Measurements from ENCODE around the gene PRM2. TPM values are rescaled to one million over a fixed set of nuclear protein-coding genes. Genes with fewer than 3 reads are reported as not detected.

PRM2 gene
- total RNA-seq, 1 donor from 2014 or later = not detected

DNA sequence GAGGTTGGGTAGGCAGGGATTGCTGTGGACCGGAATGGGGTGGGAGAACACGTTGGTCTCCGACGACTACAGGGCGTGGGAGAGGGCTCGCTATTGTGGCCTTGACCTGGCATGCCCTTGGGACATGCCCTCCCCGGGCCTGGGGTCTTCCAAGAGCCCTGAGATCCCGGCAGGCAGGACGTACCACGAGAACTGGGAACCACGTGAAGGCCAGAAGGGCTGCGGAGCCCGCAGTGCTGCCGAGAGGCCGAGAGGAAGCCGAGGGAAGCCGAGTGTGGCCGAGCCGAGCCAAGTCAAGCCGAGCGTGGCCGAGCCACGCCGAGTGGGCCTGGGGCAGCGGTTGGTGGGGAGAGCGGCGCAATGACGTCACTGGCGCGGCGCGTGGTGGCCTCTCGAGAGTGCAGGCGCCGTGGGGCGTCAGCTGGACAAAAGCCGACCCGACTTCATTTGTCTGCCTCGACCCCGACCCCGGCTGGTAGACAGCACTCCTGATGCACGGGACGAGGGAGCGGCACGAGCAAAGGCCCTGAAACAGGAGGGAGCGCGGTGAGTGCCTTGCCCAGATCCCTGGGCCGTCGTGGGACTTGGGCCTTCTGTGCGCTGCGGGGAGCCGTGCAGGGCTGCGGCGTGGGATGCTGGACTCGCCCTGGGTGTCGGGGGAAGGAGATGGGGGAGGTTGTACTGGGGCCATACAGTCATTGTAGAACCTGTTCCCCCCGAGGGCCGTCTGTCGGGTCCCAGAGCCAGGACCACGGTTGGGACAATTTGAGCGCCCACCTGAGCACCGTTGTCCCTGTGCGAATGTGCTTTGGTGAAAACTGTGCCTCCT, 26.8 kb downstream of the PRM2 start:
- no peak for DNase-seq (ENCODE audit: low read depth in 2 of 2)

- DNase-seq (ENCODE audit: low read depth in 2 of 2) = no peak
Measured at GRCh38 chr16:11248133-11248532, 28.1 kb downstream of the PRM2 start.

DNA sequence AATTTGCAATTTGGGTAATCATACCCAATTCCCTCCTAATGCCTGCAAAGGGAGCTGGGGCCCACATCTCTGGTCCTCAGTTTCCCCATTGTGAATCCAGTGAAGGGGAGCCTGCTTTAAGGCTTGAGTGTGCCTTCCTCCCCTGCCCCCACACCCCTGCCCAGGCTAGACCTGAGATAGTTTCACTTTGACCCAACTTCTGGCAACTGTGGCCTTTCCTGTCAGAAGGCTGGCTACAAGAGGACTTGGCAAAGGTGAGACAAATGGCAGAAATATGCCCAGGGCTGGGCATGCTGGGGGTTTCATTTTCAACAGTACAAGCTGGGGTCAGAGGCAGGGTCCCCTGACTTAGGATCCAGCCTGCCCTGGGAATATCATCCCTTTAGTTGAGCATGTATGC, 30.3 kb downstream of the PRM2 start:
- no peak for DNase-seq (ENCODE audit: low read depth in 2 of 2)

- DNase-seq (ENCODE audit: low read depth in 2 of 2) = no peak
Measured at GRCh38 chr16:11245222-11245737, 31.0 kb downstream of the PRM2 start.

DNA sequence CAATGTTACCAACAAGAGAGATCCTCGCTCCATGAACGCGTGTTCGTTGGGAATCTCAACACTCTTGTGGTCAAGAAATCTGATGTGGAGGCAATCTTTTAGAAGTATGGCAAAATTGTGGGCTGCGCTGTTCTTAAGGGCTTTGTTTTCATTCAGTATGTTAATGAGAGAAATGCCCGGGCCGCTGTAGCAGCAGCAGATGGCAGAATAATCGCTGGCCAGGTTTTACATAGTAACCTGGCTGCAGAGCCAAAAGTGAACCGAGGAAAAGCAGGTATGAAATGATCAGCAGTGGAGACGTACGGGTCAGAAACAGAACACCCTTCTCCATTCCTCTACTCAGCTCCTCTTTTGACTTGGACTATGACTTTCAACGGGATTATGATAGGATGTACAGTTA, 33.6 kb downstream of the PRM2 start:
- no peak for DNase-seq (ENCODE audit: low read depth in 2 of 2)

DNA sequence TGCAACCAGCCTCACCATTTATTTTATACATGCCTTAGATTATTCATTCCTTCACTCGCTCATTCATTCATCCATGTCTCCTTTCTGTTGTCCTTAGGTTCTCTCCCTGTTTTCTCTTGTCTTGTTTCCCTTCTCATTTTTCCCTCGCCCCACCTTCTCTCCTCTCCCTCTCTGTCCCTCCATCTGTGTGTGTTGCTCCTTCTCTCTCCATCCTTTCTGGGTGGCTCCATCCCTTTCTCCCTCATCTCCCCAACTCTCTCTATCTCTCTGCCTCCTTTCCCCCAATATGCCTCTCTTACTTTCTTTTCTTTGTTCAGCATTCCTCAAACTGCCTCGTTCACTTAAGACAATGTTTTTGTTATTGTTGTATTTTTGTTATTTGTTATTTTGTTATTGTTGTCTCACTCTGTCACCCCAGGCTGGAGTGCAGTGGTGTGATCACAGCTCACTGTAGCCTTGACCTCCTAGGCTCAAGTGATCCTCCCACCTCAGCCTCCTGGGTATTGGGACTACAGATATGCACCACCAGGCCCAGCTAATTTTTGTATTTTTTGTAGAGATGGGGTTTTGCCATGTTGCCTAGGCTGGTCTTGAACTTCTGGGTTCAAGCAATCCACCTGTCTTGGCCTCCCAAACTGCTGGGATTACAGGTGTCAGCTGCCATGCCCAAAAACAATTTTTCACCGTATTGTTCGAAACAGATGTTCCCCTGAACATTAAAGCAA, 34.6 kb downstream of the PRM2 start:
- no peak for DNase-seq (ENCODE audit: low read depth in 2 of 2)

- no peak for DNase-seq (ENCODE audit: low read depth in 2 of 2)
Measured at GRCh38 chr16:11240636-11241473, 35.4 kb downstream of the PRM2 start.

- DNase-seq (ENCODE audit: low read depth in 2 of 2) = no peak
Measured at GRCh38 chr16:11239644-11240632, 36.3 kb downstream of the PRM2 start.

DNA sequence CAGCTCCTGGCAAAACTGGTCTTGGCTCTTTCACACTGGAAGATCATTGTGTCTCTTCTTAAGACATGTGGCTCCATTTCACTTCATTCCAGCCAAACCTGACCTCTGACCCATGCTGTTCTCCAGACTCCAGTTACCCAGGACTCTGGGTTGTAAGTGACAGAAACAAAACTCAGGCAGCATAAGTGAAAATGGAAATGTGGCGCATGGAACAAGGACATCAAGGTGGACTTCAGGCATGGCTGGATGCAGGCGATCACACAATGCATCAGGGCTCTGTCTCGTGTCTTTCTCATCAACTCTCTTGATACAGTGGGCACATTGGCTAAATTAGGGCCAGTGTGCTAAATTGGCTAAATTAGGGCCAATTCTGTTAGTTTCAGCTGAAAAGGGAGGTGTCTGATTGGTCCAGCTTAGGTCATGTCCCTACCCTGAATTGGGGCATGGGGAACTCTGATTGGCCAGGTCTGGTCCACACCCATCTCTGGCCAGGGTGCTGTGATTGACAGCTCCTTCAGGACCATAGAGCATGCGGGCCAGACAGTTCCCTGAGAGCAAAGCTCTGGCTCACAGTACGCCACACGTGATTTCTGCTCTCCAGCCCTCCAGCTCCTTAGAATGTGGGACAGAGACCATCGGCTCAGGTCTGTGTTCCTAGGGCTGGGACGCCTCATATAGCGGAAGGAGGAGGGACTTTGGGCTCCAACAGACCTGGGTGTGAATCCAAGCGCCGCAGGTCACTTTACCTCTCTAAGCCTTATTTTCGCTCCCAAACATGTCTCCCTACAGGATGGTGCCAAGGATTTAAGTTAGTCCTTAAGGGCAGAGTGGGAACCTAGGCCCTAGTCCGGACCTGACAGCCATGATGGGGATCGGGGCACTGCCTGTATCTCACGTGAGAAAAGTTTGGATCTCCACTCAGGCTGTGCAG, 37.7 kb downstream of the PRM2 start:
- no peak for DNase-seq (ENCODE audit: low read depth in 2 of 2)

GRCh38 chr16:11236461-11237254, 39.6 kb downstream of the PRM2 start:
- DNase-seq (ENCODE audit: low read depth in 2 of 2) = no peak

GRCh38 chr16:11235703-11235991, 40.6 kb downstream of the PRM2 start:
- no peak for DNase-seq (ENCODE audit: low read depth in 2 of 2)

GRCh38 chr16:11234884-11235702, 41.2 kb downstream of the PRM2 start:
- DNase-seq (ENCODE audit: low read depth in 2 of 2) = no peak

DNA sequence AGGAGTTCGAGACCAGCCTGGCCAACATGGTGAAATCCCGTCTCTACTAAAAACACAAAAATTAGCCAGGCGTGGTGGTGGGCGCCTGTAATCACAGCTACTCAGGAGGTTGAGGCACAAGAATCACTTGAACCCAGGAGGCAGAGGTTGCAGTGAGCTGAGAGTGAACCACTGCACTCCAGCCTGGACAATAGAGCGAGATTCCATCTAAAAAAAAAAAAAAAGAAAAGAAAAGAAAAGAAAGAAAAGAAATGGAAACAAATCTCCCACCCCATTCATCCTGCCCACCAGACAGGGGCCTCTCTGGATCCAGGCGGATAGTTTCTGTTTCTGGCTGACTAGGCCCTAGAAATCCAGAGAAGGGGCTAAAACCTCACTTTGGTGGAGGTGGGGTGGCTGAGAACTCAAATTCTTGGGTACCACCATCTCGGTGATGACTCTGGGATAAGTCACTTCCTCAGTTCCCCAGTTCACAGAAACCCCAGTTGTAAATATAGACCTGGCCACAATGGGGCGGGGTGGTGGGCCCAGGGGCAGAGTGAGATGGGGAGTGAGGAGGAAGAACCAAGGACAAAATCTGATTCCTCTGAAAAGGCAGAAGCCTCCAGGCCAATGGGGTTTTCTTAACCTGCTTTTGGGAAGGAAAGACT, 42.4 kb downstream of the PRM2 start:
- no peak for DNase-seq (ENCODE audit: low read depth in 2 of 2)

DNA sequence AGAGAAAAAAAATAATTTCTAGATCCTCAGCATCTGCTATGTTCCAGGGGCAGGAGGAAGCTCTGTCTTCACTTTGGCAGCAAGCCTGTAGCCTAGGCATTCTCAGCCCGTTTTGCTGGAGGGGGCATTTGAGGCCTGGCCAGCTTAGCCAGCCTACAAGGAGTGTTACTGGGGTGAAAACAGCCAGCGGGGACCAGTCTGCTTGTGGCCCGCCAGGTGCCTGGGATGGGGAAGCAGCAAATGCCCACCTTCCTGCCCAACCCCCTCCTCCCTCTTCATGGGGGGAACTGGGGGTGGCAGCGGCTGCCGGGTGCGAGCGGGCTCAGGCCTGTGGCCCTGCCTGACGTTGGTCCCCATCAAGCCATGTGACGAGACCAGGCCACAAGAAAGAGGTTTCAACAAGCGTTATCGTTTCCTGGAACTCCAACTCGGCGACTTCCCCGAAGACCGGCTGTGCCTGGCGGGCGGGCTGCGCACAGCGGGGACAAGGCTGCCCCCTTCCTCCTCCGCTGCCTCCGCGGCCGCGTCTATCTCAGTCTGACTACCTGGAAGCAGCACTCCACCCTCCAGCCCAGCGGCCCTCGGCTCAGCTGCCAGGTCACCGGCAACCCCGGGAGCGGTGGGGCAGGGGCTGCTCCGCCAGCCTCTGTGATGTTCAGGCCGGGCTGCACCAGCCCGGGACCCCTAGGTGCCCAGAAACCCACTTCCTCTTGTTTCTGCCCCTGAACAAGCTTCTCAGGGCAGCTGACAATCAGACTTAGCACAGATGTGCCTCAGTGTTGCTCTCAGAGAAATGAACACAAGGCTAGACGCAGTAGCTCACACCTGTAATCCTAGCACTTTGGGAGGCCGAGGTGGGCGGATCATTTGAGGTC, 43.2 kb downstream of the PRM2 start:
- no peak for DNase-seq (ENCODE audit: low read depth in 2 of 2)

GRCh38 chr16:11232302-11232851, 43.9 kb downstream of the PRM2 start:
- no peak for DNase-seq (ENCODE audit: low read depth in 2 of 2)

DNA sequence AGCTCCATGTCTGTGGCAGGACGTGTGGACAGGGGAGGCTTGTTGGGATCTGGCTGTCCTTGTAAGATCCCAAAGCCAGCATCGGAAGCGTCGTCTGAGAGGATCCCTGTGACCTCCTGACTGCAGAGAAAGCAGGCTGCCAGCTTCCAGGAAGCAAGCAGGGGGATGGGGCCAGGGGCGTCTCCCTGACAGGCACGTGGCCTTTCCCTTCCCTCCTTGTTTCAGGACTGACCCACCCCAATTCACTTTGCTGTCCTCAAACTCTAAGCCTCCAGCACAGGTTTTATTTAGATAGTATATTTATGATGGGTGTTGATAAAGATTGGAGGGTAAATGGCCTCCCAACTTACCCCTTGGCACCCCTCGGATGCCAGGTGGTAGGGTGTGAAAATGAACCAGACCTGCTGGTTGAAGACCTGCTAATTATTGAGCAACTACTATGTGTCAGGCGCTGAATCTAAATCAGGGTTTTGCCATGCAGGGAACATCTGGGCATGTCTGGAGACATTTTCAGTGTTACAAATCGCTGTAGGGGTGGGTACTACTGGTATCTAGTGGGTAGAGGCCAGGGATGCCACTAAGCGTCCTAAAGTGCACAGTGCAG, 44.8 kb downstream of the PRM2 start:
- DNase-seq (ENCODE audit: low read depth in 2 of 2) = no peak
